ENCODE data around the gene EFCAB5.
"Not testable (repeated sequence)": the region's sequence is repeated elsewhere in the genome, so short reads cannot be mapped to it uniquely, and the experiment has no call there.

EFCAB5 gene

GRCh38 chr17:30005709-30006320 lies 64.4 kb downstream of the EFCAB5 start:
- no peak for DNase-seq (ENCODE audit: low read depth in 2 of 2)

GRCh38 chr17:30011934-30012333 lies 70.5 kb downstream of the EFCAB5 start:
- not testable (repeated sequence) for DNase-seq (ENCODE audit: low read depth in 2 of 2)

GRCh38 chr17:30021708-30022317 lies 80.4 kb downstream of the EFCAB5 start:
- no peak for DNase-seq (ENCODE audit: low read depth in 2 of 2)

- DNase-seq (ENCODE audit: low read depth in 2 of 2) = not testable (repeated sequence)
Measured at GRCh38 chr17:30025325-30025724, 83.9 kb downstream of the EFCAB5 start.

GRCh38 chr17:30027676-30028075 lies 86.2 kb downstream of the EFCAB5 start:
- DNase-seq (ENCODE audit: low read depth in 2 of 2) = no peak

- DNase-seq (ENCODE audit: low read depth in 2 of 2) = no peak
Measured at GRCh38 chr17:30031214-30031869, 89.9 kb downstream of the EFCAB5 start.

GRCh38 chr17:30035369-30035768 lies 93.9 kb downstream of the EFCAB5 start:
- no peak for DNase-seq (ENCODE audit: low read depth in 2 of 2)

GRCh38 chr17:30040719-30041518 lies 99.5 kb downstream of the EFCAB5 start:
- DNase-seq (ENCODE audit: low read depth in 2 of 2) = not testable (repeated sequence)

GRCh38 chr17:30041551-30041950 lies 100.1 kb downstream of the EFCAB5 start:
- DNase-seq (ENCODE audit: low read depth in 2 of 2) = no peak

- no peak for DNase-seq (ENCODE audit: low read depth in 2 of 2)
Measured at GRCh38 chr17:30062372-30062771, 120.9 kb downstream of the EFCAB5 start.

- DNase-seq (ENCODE audit: low read depth in 2 of 2) = no peak
Measured at GRCh38 chr17:30064738-30065137, 123.3 kb downstream of the EFCAB5 start.

- DNase-seq (ENCODE audit: low read depth in 2 of 2) = no peak
Measured at GRCh38 chr17:30068465-30068864, 127.0 kb downstream of the EFCAB5 start.

GRCh38 chr17:30074254-30074653 lies 132.8 kb downstream of the EFCAB5 start:
- DNase-seq (ENCODE audit: low read depth in 2 of 2) = no peak

GRCh38 chr17:30074730-30075129 lies 133.3 kb downstream of the EFCAB5 start:
- no peak for DNase-seq (ENCODE audit: low read depth in 2 of 2)

- no peak for DNase-seq (ENCODE audit: low read depth in 2 of 2)
Measured at GRCh38 chr17:30082773-30083172, 141.3 kb downstream of the EFCAB5 start.

- DNase-seq (ENCODE audit: low read depth in 2 of 2) = no peak
Measured at GRCh38 chr17:30084788-30085187, 143.4 kb downstream of the EFCAB5 start.

- no peak for DNase-seq (ENCODE audit: low read depth in 2 of 2)
Measured at GRCh38 chr17:30086896-30087295, 145.5 kb downstream of the EFCAB5 start.

- DNase-seq (ENCODE audit: low read depth in 2 of 2) = not testable (repeated sequence)
Measured at GRCh38 chr17:30087431-30087830, 146.0 kb downstream of the EFCAB5 start.

- no peak for DNase-seq (ENCODE audit: low read depth in 2 of 2)
Measured at GRCh38 chr17:30091121-30091670, 149.8 kb downstream of the EFCAB5 start.

- DNase-seq (ENCODE audit: low read depth in 2 of 2) = no peak
Measured at GRCh38 chr17:30091771-30092170, 150.3 kb downstream of the EFCAB5 start.

- no peak for DNase-seq (ENCODE audit: low read depth in 2 of 2)
Measured at GRCh38 chr17:30092886-30093285, 151.5 kb downstream of the EFCAB5 start.

Measured in activated CD8-positive, alpha-beta memory T cell treated with anti-CD3 and anti-CD28 coated beads for 4 hours (primary cell).